Testis (tissue), 2 donors: Measurements from ENCODE around the gene NAA16.

Experiments
- POLR2A ChIP-seq: fragments of 450-650 bp; IDR thresholded peaks from one replicate; pipeline ENCODE4 v1.6.1; 2017; ENCODE audit warnings: antibody characterized with exemption, mild to moderate bottlenecking, moderate library complexity
- TF ChIP-seq, protein P1 (sequence below), 3 experiments: fragments of 450-650 bp in 2 of 3; fragments of 200-600 bp in 1 of 3; sonication (generic) in 1 of 3; IDR thresholded peaks; one replicate each; pipeline ENCODE4 v1.5.1; 2016 to 2019; ENCODE audit warnings: antibody characterized with exemption in 3 of 3, mild to moderate bottlenecking in 2 of 3, moderate library complexity in 1 of 3

DNA sequence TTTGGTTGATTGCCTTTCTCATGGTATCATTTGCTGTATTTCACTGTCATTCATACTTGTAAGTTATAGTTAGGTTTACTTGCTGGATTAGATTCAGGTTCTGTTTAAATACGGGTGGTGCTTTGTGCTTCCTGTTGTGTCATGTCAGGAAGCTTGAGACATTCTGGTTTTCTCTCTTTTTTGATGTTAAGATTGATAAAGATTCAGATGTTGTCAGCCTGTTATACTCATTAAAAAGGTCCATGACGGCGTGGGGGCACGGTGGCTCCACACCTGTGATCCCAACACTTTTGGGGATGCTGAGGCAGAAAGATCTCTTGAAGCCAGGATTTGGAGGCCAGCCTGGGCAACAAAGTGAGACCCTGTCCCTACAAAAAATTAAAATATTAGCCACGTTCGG is 45.7 kb downstream of the NAA16 start:
- TF ChIP-seq, protein P1, sequence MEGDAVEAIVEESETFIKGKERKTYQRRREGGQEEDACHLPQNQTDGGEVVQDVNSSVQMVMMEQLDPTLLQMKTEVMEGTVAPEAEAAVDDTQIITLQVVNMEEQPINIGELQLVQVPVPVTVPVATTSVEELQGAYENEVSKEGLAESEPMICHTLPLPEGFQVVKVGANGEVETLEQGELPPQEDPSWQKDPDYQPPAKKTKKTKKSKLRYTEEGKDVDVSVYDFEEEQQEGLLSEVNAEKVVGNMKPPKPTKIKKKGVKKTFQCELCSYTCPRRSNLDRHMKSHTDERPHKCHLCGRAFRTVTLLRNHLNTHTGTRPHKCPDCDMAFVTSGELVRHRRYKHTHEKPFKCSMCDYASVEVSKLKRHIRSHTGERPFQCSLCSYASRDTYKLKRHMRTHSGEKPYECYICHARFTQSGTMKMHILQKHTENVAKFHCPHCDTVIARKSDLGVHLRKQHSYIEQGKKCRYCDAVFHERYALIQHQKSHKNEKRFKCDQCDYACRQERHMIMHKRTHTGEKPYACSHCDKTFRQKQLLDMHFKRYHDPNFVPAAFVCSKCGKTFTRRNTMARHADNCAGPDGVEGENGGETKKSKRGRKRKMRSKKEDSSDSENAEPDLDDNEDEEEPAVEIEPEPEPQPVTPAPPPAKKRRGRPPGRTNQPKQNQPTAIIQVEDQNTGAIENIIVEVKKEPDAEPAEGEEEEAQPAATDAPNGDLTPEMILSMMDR (IDR thresholded peaks at IDR 0.05): no peak
- no peak for TF ChIP-seq POLR2A
